CD4-positive, alpha-beta memory T cell (primary cell): ENCODE data around the gene DQX1. TPM values are rescaled to one million over a fixed set of nuclear protein-coding genes. Genes with fewer than 3 reads are reported as not detected.

Source experiments
- CTCF ChIA-PET: fragments of 350-600 bp; sonication (Branson Sonifier 250); formaldehyde crosslinking; loops from one replicate; lab custom pipeline; 2021; ENCODE audit warnings: inconsistent platforms; ENCODE audit not compliant: partially characterized antibody; lab: Charles Lee
- POLR2A ChIA-PET: fragments of 350-600 bp; sonication (Branson Sonifier 250); formaldehyde crosslinking; loops from one replicate; lab custom pipeline; 2021; ENCODE audit not compliant: partially characterized antibody; lab: Charles Lee
- DNase-seq, 5 donors: peaks; one replicate each; pipeline versions ENCODE4 v3.0.0 to v3.0.0-alpha.2; 2020 to 2022; ENCODE audit warnings: mixed read lengths in 1 of 5
- H3K27ac ChIP-seq: one replicate; pipeline ENCODE4 v1.7.0; 2013; ENCODE audit warnings: low read depth, low read length
- H3K27me3 ChIP-seq: 2 replicates; pipeline ENCODE4 v1.7.0; 2013; ENCODE audit warnings: mild to moderate bottlenecking, low read length, moderate library complexity; ENCODE audit not compliant: insufficient read depth
- H3K36me3 ChIP-seq: 2 replicates; pipeline ENCODE4 v1.7.0; 2013; ENCODE audit warnings: mild to moderate bottlenecking, low read length, moderate library complexity; ENCODE audit not compliant: insufficient read depth
- H3K4me1 ChIP-seq: 2 replicates; pipeline ENCODE4 v1.7.0; 2013; ENCODE audit warnings: mild to moderate bottlenecking, low read length, moderate library complexity; ENCODE audit not compliant: insufficient read depth
- H3K4me3 ChIP-seq, 2 donors: one replicate each; pipeline ENCODE4 v1.7.0; 2013; ENCODE audit warnings: low read length in 2 of 2, mild to moderate bottlenecking in 1 of 2
- H3K9me3 ChIP-seq, 2 donors: one replicate each; pipeline ENCODE4 v1.7.0; 2013; ENCODE audit warnings: low read length in 2 of 2, control low read depth in 1 of 2; ENCODE audit not compliant: control insufficient read depth in 1 of 2
- H3K27ac Mint-ChIP-seq, 7 donors: one replicate each; pipeline ENCODE4 v1.8.0; 2020 to 2021; ENCODE audit warnings: mixed read lengths in 7 of 7, mild to moderate bottlenecking in 6 of 7, inconsistent platforms in 3 of 7, moderate library complexity in 3 of 7
- H3K27me3 Mint-ChIP-seq, 2 donors: one replicate each; pipeline ENCODE4 v1.8.0; 2020 to 2021; ENCODE audit warnings: mixed read lengths in 2 of 2
- H3K36me3 Mint-ChIP-seq, 2 donors: one replicate each; pipeline ENCODE4 v1.8.0; 2020 to 2021; ENCODE audit warnings: mixed read lengths in 2 of 2, inconsistent platforms in 1 of 2, mild to moderate bottlenecking in 1 of 2
- H3K4me1 Mint-ChIP-seq, 4 donors: one replicate each; pipeline ENCODE4 v1.8.0; 2020 to 2021; ENCODE audit warnings: mixed read lengths in 4 of 4, mild to moderate bottlenecking in 1 of 4
- H3K4me3 Mint-ChIP-seq, 8 donors: one replicate each; pipeline ENCODE4 v1.8.0; 2020 to 2021; ENCODE audit warnings: mixed read lengths in 8 of 8, mild to moderate bottlenecking in 7 of 8, moderate library complexity in 6 of 8, inconsistent platforms in 3 of 8
- H3K9me3 Mint-ChIP-seq, 8 donors: one replicate each; pipeline ENCODE4 v1.8.0; 2020 to 2021; ENCODE audit warnings: mixed read lengths in 8 of 8, mild to moderate bottlenecking in 5 of 8, inconsistent platforms in 3 of 8, moderate library complexity in 1 of 8
- intact Hi-C: fragments of 100-400 bp; cut with micrococcal nuclease; formaldehyde crosslinking; loops from one replicate; pipeline ENCODE4 v1.15.1; 2023
- polyA plus RNA-seq, 2 donors: library from polyadenylated mRNA; unstranded; fragments of 300-500 nt; fragmentation: Illumina TruSeq; gene quantifications; one replicate each; pipeline ENCODE4 v1.2.3, GENCODE V29; 2021
- total RNA-seq, 2 experiments: library from RNA; stranded (reverse); gene quantifications; one replicate each; pipeline ENCODE4 v1.2.3, GENCODE V29; 2021

The DQX1 gene
- total and polyA plus RNA-seq, 4 experiments from 2014 or later, result 0.35 to 0.44 TPM; not detected in 2

- peak overlapping the region; percentile 92 to 96 (median 94) for H3K4me3 Mint-ChIP-seq
- Histone ChIP-seq H3K4me3 (no peak overlapping the region), H3K36me3 (peaks cover 19% of the 10 kb centered on the region), H3K27ac (no peak overlapping the region), H3K9me3 (no peaks in the 10 kb centered on the region), H3K27me3 (no peaks in the 10 kb centered on the region), H3K4me1 (peaks cover 31% of the 10 kb centered on the region)
- H3K36me3 Mint-ChIP-seq, result peaks cover 34 to 47% of the 10 kb centered on the region in 2 donors
- no peak for DNase-seq
- ChIA-PET CTCF (interaction anchor here (1.6 kb wide), 1 partner anchor 704 kb away, joined by 3 read pairs; no protein-coding TSS in a partner anchor), POLR2A (interaction anchor here (1.3 to 2.8 kb wide), 5 partner anchors 15 to 46 kb away, joined by 3 to 11 read pairs (median 7); partner anchors contain the start of genes CCDC142, PCGF1 and TTC31)
- peaks cover 19 to 50% (median 40%) of the 10 kb centered on the region in 4 donors for H3K4me1 Mint-ChIP-seq
- intact Hi-C loops, result loop anchor here (2.0 kb wide), 1 partner anchor 73 kb away; the partner anchor contains the start of gene INO80B
- H3K27me3 Mint-ChIP-seq, result no peaks in the 10 kb centered on the region
- peak overlapping the region in 5 of 7 donors; percentile 68 to 97 (median 93) for H3K27ac Mint-ChIP-seq
- no peaks in the 10 kb centered on the region for H3K9me3 Mint-ChIP-seq
These were observed 1.7 kb upstream of the DQX1 start for GRCh38 chr2:74527741-74528140.

- Mint-ChIP-seq H3K36me3 (peaks cover 26 to 38% of the 10 kb centered on the region in 2 donors), H3K4me3 (peak overlapping the region in 2 of 8 donors; percentile 1 to 30), H3K27ac (peak overlapping the region in 3 of 7 donors; percentile 43 to 62 (median 60)), H3K27me3 (peaks cover under 1 to 4% of the 10 kb centered on the region in 2 donors), H3K9me3 (no peaks in the 10 kb centered on the region), H3K4me1 (peaks cover 14 to 41% (median 32%) of the 10 kb centered on the region in 4 donors)
- H3K27ac ChIP-seq, result no peak overlapping the region
- no peak overlapping the region for H3K4me3 ChIP-seq
- no peaks in the 10 kb centered on the region for H3K9me3 ChIP-seq
- ChIA-PET CTCF (interaction anchor here (1.3 to 1.6 kb wide), 3 partner anchors 12 to 703 kb away, joined by 3 to 7 read pairs (median 3); partner anchors contain the start of genes CCDC142, TLX2 and TTC31), POLR2A (interaction anchor here (0.8 to 2.8 kb wide), 10 partner anchors 11 to 106 kb away, joined by 3 to 12 read pairs (median 6); partner anchors contain the start of genes C2orf81, CCDC142, MRPL53 and PCGF1)
- H3K4me1 ChIP-seq, result peaks cover 28% of the 10 kb centered on the region
- no peak for DNase-seq
- H3K27me3 ChIP-seq, result no peaks in the 10 kb centered on the region
- H3K36me3 ChIP-seq, result peaks cover 19% of the 10 kb centered on the region
- intact Hi-C loops, result no loop called here
These were observed 709 bp upstream of the DQX1 start for GRCh38 chr2:74526649-74527230.

- Mint-ChIP-seq H3K9me3 (peaks cover 0 to 2% (median 0%) of the 10 kb centered on the region in 8 donors), H3K36me3 (peaks cover 26 to 35% of the 10 kb centered on the region in 2 donors), H3K4me1 (peaks cover 5 to 26% (median 19%) of the 10 kb centered on the region in 4 donors), H3K4me3 (no peak overlapping the region), H3K27me3 (peaks cover 5 to 8% of the 10 kb centered on the region in 2 donors), H3K27ac (no peak overlapping the region)
- Histone ChIP-seq H3K27me3 (no peaks in the 10 kb centered on the region), H3K9me3 (no peaks in the 10 kb centered on the region), H3K4me1 (peaks cover 15% of the 10 kb centered on the region), H3K36me3 (peaks cover 19% of the 10 kb centered on the region), H3K27ac (no peak overlapping the region), H3K4me3 (no peak overlapping the region)
- no peak for DNase-seq
- CTCF ChIA-PET, result interaction anchor here (1.3 to 1.4 kb wide), 2 partner anchors 11 to 42 kb away, joined by 3 to 7 read pairs; partner anchors contain the start of genes CCDC142, TLX2 and TTC31
- intact Hi-C loops, result no loop called here
- POLR2A ChIA-PET, result interaction anchor here (2.1 to 2.8 kb wide), 3 partner anchors 10 to 21 kb away, joined by 7 to 12 read pairs (median 8); partner anchors contain the start of genes PCGF1 and TLX2
These were observed 895 bp downstream of the DQX1 start for GRCh38 chr2:74524955-74525716.

GRCh38 chr2:74524005-74524404, 2.0 kb downstream of the DQX1 start:
- Mint-ChIP-seq H3K27me3 (peaks cover 13 to 19% of the 10 kb centered on the region in 2 donors), H3K4me3 (no peak overlapping the region), H3K27ac (peak overlapping the region in 1 of 7 donors; percentile 26), H3K36me3 (peaks cover 26 to 29% of the 10 kb centered on the region in 2 donors), H3K4me1 (peaks cover 5 to 23% (median 17%) of the 10 kb centered on the region in 4 donors), H3K9me3 (peaks cover 0 to 3% (median 0%) of the 10 kb centered on the region in 8 donors)
- intact Hi-C loops, result no loop called here
- Histone ChIP-seq H3K9me3 (no peaks in the 10 kb centered on the region), H3K27me3 (no peaks in the 10 kb centered on the region), H3K4me1 (peaks cover 12% of the 10 kb centered on the region), H3K4me3 (no peak overlapping the region), H3K27ac (no peak overlapping the region), H3K36me3 (peaks cover 19% of the 10 kb centered on the region)
- CTCF ChIA-PET, result interaction anchor here (1.0 to 1.4 kb wide), 2 partner anchors 15 to 21 kb away, joined by 3 to 4 read pairs; no protein-coding TSS in a partner anchor
- no peak for DNase-seq
- POLR2A ChIA-PET, result interaction anchor here (1.0 kb wide), 1 partner anchor 10 kb away, joined by 4 read pairs; the partner anchor contains the start of gene TLX2

GRCh38 chr2:74522516-74522915, 3.5 kb downstream of the DQX1 start:
- POLR2A ChIA-PET, result interaction anchor here (1.1 to 1.4 kb wide), 2 partner anchors 58 to 68 kb away, joined by 3 to 4 read pairs; partner anchors contain the start of gene INO80B
- Mint-ChIP-seq H3K9me3 (peaks cover 0 to 3% (median 0%) of the 10 kb centered on the region in 8 donors), H3K27ac (no peak overlapping the region), H3K4me1 (peaks cover 0 to 9% (median 6%) of the 10 kb centered on the region in 4 donors), H3K4me3 (no peak overlapping the region), H3K27me3 (peaks cover 26 to 30% of the 10 kb centered on the region in 2 donors), H3K36me3 (peaks cover 17 to 19% of the 10 kb centered on the region in 2 donors)
- Histone ChIP-seq H3K4me1 (no peaks in the 10 kb centered on the region), H3K36me3 (peaks cover 13% of the 10 kb centered on the region), H3K9me3 (no peaks in the 10 kb centered on the region), H3K4me3 (no peak overlapping the region), H3K27ac (no peak overlapping the region), H3K27me3 (peaks cover 8% of the 10 kb centered on the region)
- no peak for DNase-seq
- CTCF ChIA-PET, result interaction anchor here (1.3 to 1.5 kb wide), 2 partner anchors 14 to 18 kb away, joined by 3 read pairs; no protein-coding TSS in a partner anchor
- intact Hi-C loops, result no loop called here

GRCh38 chr2:74516650-74517049, 9.4 kb downstream of the DQX1 start:
- Histone ChIP-seq H3K36me3 (no peaks in the 10 kb centered on the region), H3K4me1 (peaks cover 35% of the 10 kb centered on the region), H3K27ac (no peak overlapping the region), H3K4me3 (peak overlapping the region in 1 of 2 donors; percentile 53), H3K27me3 (peaks cover 35% of the 10 kb centered on the region), H3K9me3 (no peaks in the 10 kb centered on the region)
- no peaks in the 10 kb centered on the region for H3K36me3 Mint-ChIP-seq
- peak overlapping the region in 1 of 7 donors; percentile 72 for H3K27ac Mint-ChIP-seq
- H3K4me1 Mint-ChIP-seq, result peaks cover 6 to 36% (median 18%) of the 10 kb centered on the region in 4 donors
- POLR2A ChIA-PET, result interaction anchor here (0.6 to 2.7 kb wide), 9 partner anchors 10 to 59 kb away, joined by 3 to 20 read pairs (median 4); partner anchors contain the start of genes AUP1, DQX1, HTRA2 and LBX2
- CTCF ChIA-PET, result interaction anchor here (1.4 to 2.6 kb wide), 2 partner anchors 34 to 71 kb away, joined by 3 to 8 read pairs; partner anchors contain the start of genes CCDC142 and TTC31
- H3K9me3 Mint-ChIP-seq, result peaks cover 0 to 4% (median 0%) of the 10 kb centered on the region in 8 donors
- intact Hi-C loops, result no loop called here
- no peak for DNase-seq
- H3K4me3 Mint-ChIP-seq, result peak overlapping the region; percentile 71 to 87 (median 83)
- peaks cover 40 to 54% of the 10 kb centered on the region in 2 donors for H3K27me3 Mint-ChIP-seq
